Astrocyte (in vitro differentiated cells and primary cell): ENCODE results near the gene TAF3.

Source experiments
- CTCF ChIP-seq: IDR thresholded peaks from 2 replicates; pipeline ENCODE4 v1.5.1; 2011; ENCODE audit warnings: low read depth, mild to moderate bottlenecking, inconsistent platforms, low read length, moderate library complexity; ENCODE audit not compliant: insufficient read depth
- EZH2 ChIP-seq: IDR thresholded peaks from 2 replicates; pipeline ENCODE4 v1.6.1; 2012; ENCODE audit warnings: mild to moderate bottlenecking, low read length, inconsistent platforms; ENCODE audit not compliant: insufficient read depth

GRCh38 chr10:7891634-7892033 is 73.3 kb downstream of the TAF3 start:
- TF ChIP-seq CTCF (no peak), EZH2 (no peak)
